Immature natural killer cell (primary cell): Measurements from ENCODE around the gene NSF. TPM values are rescaled to one million over a fixed set of nuclear protein-coding genes. Genes with fewer than 3 reads are reported as not detected.

ENCODE experiments used
- polyA plus RNA-seq, 3 donors: library from polyadenylated mRNA; unstranded; fragments of 300-500 nt; fragmentation: Illumina TruSeq; gene quantifications; one replicate each; pipeline ENCODE4 v1.2.3, GENCODE V29; 2021

NSF gene
- polyA plus RNA-seq, 3 donors from 2014 or later: 8.3 to 22.0 (median 10.3) TPM

Other genes starting within 250 kb of the NSF start
- gene ARL17B, start 228.9 kb upstream of the NSF start, polyA plus RNA-seq: 10 to 100 TPM; 15.2 to 20.7 (median 17.2) TPM
- 10 to 100 TPM in 1 of 3 donors, 1 to 10 TPM in 2; 3.4 to 10.1 (median 3.6) TPM for gene LRRC37A2, start 78.2 kb upstream of the NSF start, polyA plus RNA-seq
- gene ARL17A, start 11.0 kb upstream of the NSF start, polyA plus RNA-seq: 1 to 10 TPM; 2.3 to 8.0 (median 4.3) TPM
- under 1 TPM in 2 of 3 donors, not detected in 1; 0.12 to 0.17 TPM for gene WNT3, start 228.0 kb downstream of the NSF start, polyA plus RNA-seq